ENCODE data around the gene ADGRG3.
A peak's percentile ranks its signal among the peaks of the same experiment; 100 is the strongest.

The ADGRG3 gene

GRCh38 chr16:57681950-57682728 is 14.0 kb downstream of the ADGRG3 start:
- Histone ChIP-seq H3K36me3 (ENCODE audit: control insufficient read depth in 4 of 4, insufficient read depth in 4 of 4, low read length in 3 of 4) (peaks cover 0 to 3% (median 0%) of the 10 kb centered on the region in 4 experiments), H3K27ac (ENCODE audit: insufficient read depth in 1 of 2, low read depth in 1 of 2, low read length in 2 of 2, poor library complexity in 1 of 2, severe bottlenecking in 2 of 2) (no peak overlapping the region), H3K27me3 (replicated peaks in 2 of 5; ENCODE audit: control insufficient read depth in 4 of 5, insufficient read depth in 5 of 5, low read length in 4 of 5) (no peaks in the 10 kb centered on the region), H3K9me3 (ENCODE audit: control extremely low read depth in 1 of 5, control insufficient read depth in 4 of 5, insufficient read depth in 2 of 5, low read depth in 1 of 5, low read length in 4 of 5) (no peaks in the 10 kb centered on the region), H3K4me1 (ENCODE audit: control extremely low read depth in 1 of 4, control insufficient read depth in 4 of 4, insufficient read depth in 4 of 4, low read length in 3 of 4) (peaks cover 0 to 87% (median 72%) of the 10 kb centered on the region in 4 experiments), H3K4me3 (ENCODE audit: control insufficient read depth in 1 of 7, extremely low read depth in 1 of 7, insufficient read depth in 4 of 7, low read depth in 2 of 7, low read length in 6 of 7) (no peak overlapping the region)
- WGBS (ENCODE audit: insufficient coverage) = 96% methylated on average over 7 of the region's 13 CpGs
- no peak for DNase-seq
- POLR2A ChIA-PET = no interaction called here
- CTCF ChIA-PET = interaction anchor here (0.6 to 9.5 kb wide), 10 partner anchors 7 to 207 kb away, joined by 3 to 72 read pairs (median 6); partner anchors contain the start of gene KATNB1

- H3K36me3 ChIP-seq (ENCODE audit: control insufficient read depth in 4 of 4, insufficient read depth in 4 of 4, low read length in 3 of 4) = peaks cover 0 to 3% (median 0%) of the 10 kb centered on the region in 4 experiments
- H3K9me3 ChIP-seq (ENCODE audit: control extremely low read depth in 1 of 5, control insufficient read depth in 4 of 5, insufficient read depth in 2 of 5, low read depth in 1 of 5, low read length in 4 of 5) = no peaks in the 10 kb centered on the region
- no peak overlapping the region for H3K27ac ChIP-seq (ENCODE audit: insufficient read depth in 1 of 2, low read depth in 1 of 2, low read length in 2 of 2, poor library complexity in 1 of 2, severe bottlenecking in 2 of 2)
- 98% methylated on average over 6 of the region's 11 CpGs for WGBS (ENCODE audit: insufficient coverage)
- no peak overlapping the region for H3K4me3 ChIP-seq (ENCODE audit: control insufficient read depth in 1 of 7, extremely low read depth in 1 of 7, insufficient read depth in 4 of 7, low read depth in 2 of 7, low read length in 6 of 7)
- no peak for DNase-seq
- H3K27me3 ChIP-seq (replicated peaks in 2 of 5; ENCODE audit: control insufficient read depth in 4 of 5, insufficient read depth in 5 of 5, low read length in 4 of 5) = no peaks in the 10 kb centered on the region
- ChIA-PET CTCF (interaction anchor here (0.6 to 9.5 kb wide), 6 partner anchors 8 to 208 kb away, joined by 3 to 72 read pairs (median 14); no protein-coding TSS in a partner anchor), POLR2A (no interaction called here)
- H3K4me1 ChIP-seq (ENCODE audit: control extremely low read depth in 1 of 4, control insufficient read depth in 4 of 4, insufficient read depth in 4 of 4, low read length in 3 of 4) = peaks cover 6 to 89% (median 74%) of the 10 kb centered on the region in 4 experiments
These were observed 14.9 kb downstream of the ADGRG3 start for GRCh38 chr16:57682809-57683635.

GRCh38 chr16:57683636-57684545 is 15.8 kb downstream of the ADGRG3 start:
- Histone ChIP-seq H3K4me1 (ENCODE audit: control extremely low read depth in 1 of 4, control insufficient read depth in 4 of 4, insufficient read depth in 4 of 4, low read length in 3 of 4) (peaks cover 9 to 89% (median 75%) of the 10 kb centered on the region in 4 experiments), H3K36me3 (ENCODE audit: control insufficient read depth in 4 of 4, insufficient read depth in 4 of 4, low read length in 3 of 4) (peaks cover 0 to 3% (median 0%) of the 10 kb centered on the region in 4 experiments), H3K9me3 (ENCODE audit: control extremely low read depth in 1 of 5, control insufficient read depth in 4 of 5, insufficient read depth in 2 of 5, low read depth in 1 of 5, low read length in 4 of 5) (no peaks in the 10 kb centered on the region), H3K4me3 (ENCODE audit: control insufficient read depth in 1 of 7, extremely low read depth in 1 of 7, insufficient read depth in 4 of 7, low read depth in 2 of 7, low read length in 6 of 7) (no peak overlapping the region), H3K27ac (ENCODE audit: insufficient read depth in 1 of 2, low read depth in 1 of 2, low read length in 2 of 2, poor library complexity in 1 of 2, severe bottlenecking in 2 of 2) (peak overlapping the region in 1 of 2 experiments; percentile 30), H3K27me3 (replicated peaks in 2 of 5; ENCODE audit: control insufficient read depth in 4 of 5, insufficient read depth in 5 of 5, low read length in 4 of 5) (no peaks in the 10 kb centered on the region)
- ChIA-PET CTCF (interaction anchor here (0.8 to 9.5 kb wide), 8 partner anchors 9 to 52 kb away, joined by 3 to 72 read pairs (median 9); no protein-coding TSS in a partner anchor), POLR2A (interaction anchor here (0.5 to 0.7 kb wide), 2 partner anchors 9 to 65 kb away, joined by 3 to 5 read pairs; no protein-coding TSS in a partner anchor)
- DNase-seq = no peak
- WGBS (ENCODE audit: insufficient coverage) = 88% methylated on average over 8 of the region's 18 CpGs

- peak overlapping the region in 1 of 2 experiments; percentile 46 for H3K27ac ChIP-seq (ENCODE audit: insufficient read depth in 1 of 2, low read depth in 1 of 2, low read length in 2 of 2, poor library complexity in 1 of 2, severe bottlenecking in 2 of 2)
- H3K4me1 ChIP-seq (ENCODE audit: control extremely low read depth in 1 of 4, control insufficient read depth in 4 of 4, insufficient read depth in 4 of 4, low read length in 3 of 4) = peaks cover 11 to 89% (median 74%) of the 10 kb centered on the region in 4 experiments
- ChIA-PET POLR2A (interaction anchor here (0.5 to 0.7 kb wide), 2 partner anchors 10 to 64 kb away, joined by 3 to 5 read pairs; no protein-coding TSS in a partner anchor), CTCF (interaction anchor here (0.8 to 9.5 kb wide), 8 partner anchors 9 to 52 kb away, joined by 3 to 72 read pairs (median 4); partner anchors contain the start of genes DRC7 and KATNB1)
- 89% methylated on average over 7 of the region's 8 CpGs for WGBS (ENCODE audit: insufficient coverage)
- no peak for DNase-seq
- H3K27me3 ChIP-seq (replicated peaks in 2 of 5; ENCODE audit: control insufficient read depth in 4 of 5, insufficient read depth in 5 of 5, low read length in 4 of 5) = no peaks in the 10 kb centered on the region
- no peaks in the 10 kb centered on the region for H3K9me3 ChIP-seq (ENCODE audit: control extremely low read depth in 1 of 5, control insufficient read depth in 4 of 5, insufficient read depth in 2 of 5, low read depth in 1 of 5, low read length in 4 of 5)
- no peak overlapping the region for H3K4me3 ChIP-seq (ENCODE audit: control insufficient read depth in 1 of 7, extremely low read depth in 1 of 7, insufficient read depth in 4 of 7, low read depth in 2 of 7, low read length in 6 of 7)
- H3K36me3 ChIP-seq (ENCODE audit: control insufficient read depth in 4 of 4, insufficient read depth in 4 of 4, low read length in 3 of 4) = peaks cover 0 to 3% (median 0%) of the 10 kb centered on the region in 4 experiments
These were observed 16.7 kb downstream of the ADGRG3 start for GRCh38 chr16:57684626-57685358.

DNA sequence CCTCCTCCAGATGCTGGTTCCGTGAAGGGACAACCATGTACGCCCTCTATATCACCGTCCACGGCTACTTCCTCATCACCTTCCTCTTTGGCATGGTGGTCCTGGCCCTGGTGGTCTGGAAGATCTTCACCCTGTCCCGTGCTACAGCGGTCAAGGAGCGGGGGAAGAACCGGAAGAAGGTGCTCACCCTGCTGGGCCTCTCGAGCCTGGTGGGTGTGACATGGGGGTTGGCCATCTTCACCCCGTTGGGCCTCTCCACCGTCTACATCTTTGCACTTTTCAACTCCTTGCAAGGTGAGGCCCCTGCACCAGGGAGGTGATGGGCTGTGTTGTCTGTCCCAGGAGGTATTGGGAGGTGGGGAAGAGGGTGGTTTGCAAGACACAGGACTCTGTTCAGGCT is 17.5 kb downstream of the ADGRG3 start:
- Histone ChIP-seq H3K36me3 (ENCODE audit: control insufficient read depth in 4 of 4, insufficient read depth in 4 of 4, low read length in 3 of 4) (peaks cover 0 to 3% (median 0%) of the 10 kb centered on the region in 4 experiments), H3K27me3 (replicated peaks in 2 of 5; ENCODE audit: control insufficient read depth in 4 of 5, insufficient read depth in 5 of 5, low read length in 4 of 5) (no peaks in the 10 kb centered on the region), H3K4me3 (ENCODE audit: control insufficient read depth in 1 of 7, extremely low read depth in 1 of 7, insufficient read depth in 4 of 7, low read depth in 2 of 7, low read length in 6 of 7) (no peak overlapping the region), H3K9me3 (ENCODE audit: control extremely low read depth in 1 of 5, control insufficient read depth in 4 of 5, insufficient read depth in 2 of 5, low read depth in 1 of 5, low read length in 4 of 5) (no peaks in the 10 kb centered on the region), H3K4me1 (ENCODE audit: control extremely low read depth in 1 of 4, control insufficient read depth in 4 of 4, insufficient read depth in 4 of 4, low read length in 3 of 4) (peaks cover 11 to 86% (median 73%) of the 10 kb centered on the region in 4 experiments), H3K27ac (ENCODE audit: insufficient read depth in 1 of 2, low read depth in 1 of 2, low read length in 2 of 2, poor library complexity in 1 of 2, severe bottlenecking in 2 of 2) (no peak overlapping the region)
- 96% methylated on average over 8 of the region's 11 CpGs for WGBS (ENCODE audit: insufficient coverage)
- DNase-seq = no peak
- ChIA-PET POLR2A (no interaction called here), CTCF (interaction anchor here (0.9 to 9.5 kb wide), 5 partner anchors 9 to 51 kb away, joined by 3 to 72 read pairs (median 4); partner anchors contain the start of genes DRC7 and KATNB1)

DNA sequence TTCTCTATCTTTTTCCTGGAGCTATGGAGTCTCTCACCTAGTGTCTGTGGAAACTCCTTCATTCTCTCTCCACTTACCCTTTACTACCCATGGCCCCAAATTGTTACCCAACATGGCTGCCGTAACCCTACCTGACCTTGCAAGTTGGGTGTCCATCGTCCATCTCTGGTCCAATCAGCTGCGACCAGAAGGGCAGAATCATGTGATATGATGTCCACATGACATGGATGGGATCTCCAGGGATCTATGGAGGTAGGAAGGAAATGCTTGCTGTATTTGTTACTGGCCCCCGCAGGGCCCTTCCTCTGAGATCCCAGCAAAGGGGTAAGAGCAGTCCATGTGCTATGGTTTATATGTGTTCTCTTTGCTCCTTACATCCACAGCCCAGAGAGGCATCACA is 18.5 kb downstream of the ADGRG3 start:
- ChIA-PET POLR2A (no interaction called here), CTCF (interaction anchor here (1.4 to 9.5 kb wide), 3 partner anchors 11 to 35 kb away, joined by 3 to 72 read pairs (median 16); no protein-coding TSS in a partner anchor)
- 100% methylated on average over 2 of the region's 4 CpGs for WGBS (ENCODE audit: insufficient coverage)
- Histone ChIP-seq H3K36me3 (ENCODE audit: control insufficient read depth in 4 of 4, insufficient read depth in 4 of 4, low read length in 3 of 4) (peaks cover 0 to 3% (median 0%) of the 10 kb centered on the region in 4 experiments), H3K9me3 (ENCODE audit: control extremely low read depth in 1 of 5, control insufficient read depth in 4 of 5, insufficient read depth in 2 of 5, low read depth in 1 of 5, low read length in 4 of 5) (no peaks in the 10 kb centered on the region), H3K27me3 (replicated peaks in 2 of 5; ENCODE audit: control insufficient read depth in 4 of 5, insufficient read depth in 5 of 5, low read length in 4 of 5) (no peaks in the 10 kb centered on the region), H3K4me3 (ENCODE audit: control insufficient read depth in 1 of 7, extremely low read depth in 1 of 7, insufficient read depth in 4 of 7, low read depth in 2 of 7, low read length in 6 of 7) (no peak overlapping the region), H3K27ac (ENCODE audit: insufficient read depth in 1 of 2, low read depth in 1 of 2, low read length in 2 of 2, poor library complexity in 1 of 2, severe bottlenecking in 2 of 2) (peak overlapping the region in 1 of 2 experiments; percentile 99), H3K4me1 (ENCODE audit: control extremely low read depth in 1 of 4, control insufficient read depth in 4 of 4, insufficient read depth in 4 of 4, low read length in 3 of 4) (peaks cover 14 to 89% (median 77%) of the 10 kb centered on the region in 4 experiments)
- DNase-seq = no peak
